PC-9 (cell line): ENCODE measurements around the gene POGK. TPM values are rescaled to one million over a fixed set of nuclear protein-coding genes. Genes with fewer than 3 reads are reported as not detected.
"Not testable (repeated sequence)": the region's sequence is repeated elsewhere in the genome, so short reads cannot be mapped to it uniquely, and the experiment has no call there.

Experiments used
- BruUV-seq: library from RNA; stranded (reverse); fragments of 400-500 nt; replicated peaks from 2 replicates; lab custom pipeline; 2021; lab: Mats Ljungman, UMichigan
- CTCF ChIA-PET: fragments of 300-600 bp; sonication (Branson Sonifier 250); formaldehyde crosslinking; loops from one replicate; lab custom pipeline; 2022; ENCODE audit warnings: antibody characterized with exemption; lab: Charles Lee
- POLR2A ChIA-PET: fragments of 300-600 bp; sonication (Branson Sonifier 250); formaldehyde crosslinking; loops from one replicate; lab custom pipeline; 2022; ENCODE audit warnings: antibody characterized with exemption; ENCODE audit not compliant: unreplicated experiment; lab: Charles Lee
- DNase-seq, 2 experiments: peaks; one replicate each; pipeline versions ENCODE4 v3.0.0 to v3.0.0-alpha.2; 2015 to 2022; ENCODE audit warnings: mixed read lengths in 1 of 2
- H2AFZ ChIP-seq: fragments of 200-600 bp; sonication (generic); 2 replicates; pipeline ENCODE4 v1.8.1; 2017; ENCODE audit warnings: antibody characterized with exemption
- H3F3A ChIP-seq: fragments of 200-600 bp; sonication (generic); 2 replicates; pipeline ENCODE4 v1.8.1; 2017; ENCODE audit warnings: antibody characterized with exemption, mild to moderate bottlenecking, low read depth; ENCODE audit not compliant: insufficient read depth
- H3K27ac ChIP-seq: fragments of 200-600 bp; sonication (generic); 2 replicates; pipeline ENCODE4 v1.6.1; 2016; ENCODE audit warnings: mixed run types
- H3K27me3 ChIP-seq: fragments of 200-600 bp; sonication (generic); 2 replicates; pipeline ENCODE4 v1.6.1; 2016; ENCODE audit warnings: low read depth, mixed run types; ENCODE audit not compliant: insufficient read depth
- H3K36me3 ChIP-seq: fragments of 200-600 bp; sonication (generic); 2 replicates; pipeline ENCODE4 v1.6.1; 2016; ENCODE audit warnings: low read depth, mixed run types
- H3K4me1 ChIP-seq: fragments of 200-600 bp; sonication (generic); replicated peaks from 2 replicates; pipeline ENCODE4 v1.6.1; 2016; ENCODE audit warnings: mixed run types; ENCODE audit not compliant: insufficient read depth
- H3K4me2 ChIP-seq: fragments of 200-600 bp; sonication (generic); 2 replicates; pipeline ENCODE4 v1.6.1; 2017; ENCODE audit warnings: mixed run types
- H3K4me3 ChIP-seq: fragments of 200-600 bp; sonication (generic); 2 replicates; pipeline ENCODE4 v1.6.1; 2016; ENCODE audit warnings: mixed run types
- H3K79me2 ChIP-seq: fragments of 200-600 bp; sonication (generic); 2 replicates; pipeline ENCODE4 v1.6.1; 2017; ENCODE audit warnings: low read depth, mixed run types
- H3K9me2 ChIP-seq: fragments of 200-600 bp; sonication (generic); 2 replicates; pipeline ENCODE4 v1.8.1; 2017; ENCODE audit warnings: mild to moderate bottlenecking; ENCODE audit not compliant: insufficient read depth
- H3K9me3 ChIP-seq: fragments of 200-600 bp; sonication (generic); 2 replicates; pipeline ENCODE4 v1.8.1; 2016; ENCODE audit warnings: low read depth; ENCODE audit not compliant: insufficient read depth
- H4K20me1 ChIP-seq: fragments of 200-600 bp; sonication (generic); 2 replicates; pipeline ENCODE4 v1.8.1; 2017; ENCODE audit not compliant: insufficient read depth
- CTCF ChIP-seq: fragments of 200-600 bp; sonication (generic); conservative IDR thresholded peaks from 2 replicates; pipeline ENCODE4 v1.6.1; 2017; ENCODE audit warnings: mixed run types, antibody characterized with exemption, mild to moderate bottlenecking, moderate library complexity
- EZH2 ChIP-seq: fragments of 200-600 bp; sonication (generic); IDR thresholded peaks from 2 replicates; pipeline ENCODE4 v1.8.0; 2017; ENCODE audit warnings: antibody characterized with exemption, low read depth
- intact Hi-C: fragments of 100-400 bp; cut with micrococcal nuclease; formaldehyde crosslinking; loops from one replicate; pipeline ENCODE4 v1.10.0; 2022; ENCODE audit not compliant: unreplicated experiment
- total RNA-seq: library from RNA; stranded (reverse); gene quantifications from 2 replicates; pipeline ENCODE4 v1.2.3, GENCODE V29; 2021

POGK gene
- total RNA-seq, 1 experiment from 2014 or later = 17.0 TPM

DNA sequence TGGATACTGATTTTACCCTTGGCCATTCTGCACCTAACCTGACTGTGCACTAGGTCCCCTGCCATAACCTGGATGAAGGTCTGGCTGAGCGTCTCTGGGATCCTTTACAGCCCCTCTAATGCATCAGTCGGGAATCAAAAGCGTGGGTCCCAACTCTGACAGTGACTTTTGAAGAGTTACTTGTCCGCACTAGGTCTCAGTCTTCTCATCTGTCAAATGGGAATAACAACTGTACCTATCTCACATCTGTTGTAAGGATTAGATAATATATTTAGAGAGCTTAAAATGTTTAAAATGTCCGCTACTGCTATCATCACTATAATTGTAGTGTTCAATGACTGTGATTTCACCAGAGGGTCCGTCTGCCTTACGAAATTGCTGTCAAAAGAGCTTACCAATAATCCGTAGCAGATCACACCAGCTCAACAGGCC lies 36.0 kb downstream of the POGK start:
- peak overlapping the region; percentile 87 for H3K4me3 ChIP-seq
- peaks cover 20% of the 10 kb centered on the region for H3K4me1 ChIP-seq
- no peaks in the 10 kb centered on the region for H3K9me3 ChIP-seq
- DNase-seq = no peak
- no peaks in the 10 kb centered on the region for H3K9me2 ChIP-seq
- ChIA-PET CTCF (interaction anchor here (0.5 to 0.9 kb wide), 2 partner anchors 182 to 385 kb away, joined by 3 to 6 read pairs; no protein-coding TSS in a partner anchor), POLR2A (no interaction called here)
- peak overlapping the region; percentile 82 for H3K4me2 ChIP-seq
- peak overlapping the region; percentile 76 for H3K27ac ChIP-seq
- intact Hi-C loops = loop anchor here (10.0 kb wide), 1 partner anchor 1241 kb away; the partner anchor contains the start of gene MGST3
- no peaks in the 10 kb centered on the region for H4K20me1 ChIP-seq
- peak overlapping the region; percentile 79 for H2AFZ ChIP-seq
- TF ChIP-seq CTCF (no peak), EZH2 (no peak)
- no peaks in the 10 kb centered on the region for H3K27me3 ChIP-seq
- peaks cover 49% of the 10 kb centered on the region for H3K79me2 ChIP-seq
- no peaks in the 10 kb centered on the region for H3K36me3 ChIP-seq
- no TSS peak for BruUV-seq
- 0 out of 2 replicates have a peak, but pooled peaks cover 5% of the 10 kb centered on the region for H3F3A ChIP-seq

DNA sequence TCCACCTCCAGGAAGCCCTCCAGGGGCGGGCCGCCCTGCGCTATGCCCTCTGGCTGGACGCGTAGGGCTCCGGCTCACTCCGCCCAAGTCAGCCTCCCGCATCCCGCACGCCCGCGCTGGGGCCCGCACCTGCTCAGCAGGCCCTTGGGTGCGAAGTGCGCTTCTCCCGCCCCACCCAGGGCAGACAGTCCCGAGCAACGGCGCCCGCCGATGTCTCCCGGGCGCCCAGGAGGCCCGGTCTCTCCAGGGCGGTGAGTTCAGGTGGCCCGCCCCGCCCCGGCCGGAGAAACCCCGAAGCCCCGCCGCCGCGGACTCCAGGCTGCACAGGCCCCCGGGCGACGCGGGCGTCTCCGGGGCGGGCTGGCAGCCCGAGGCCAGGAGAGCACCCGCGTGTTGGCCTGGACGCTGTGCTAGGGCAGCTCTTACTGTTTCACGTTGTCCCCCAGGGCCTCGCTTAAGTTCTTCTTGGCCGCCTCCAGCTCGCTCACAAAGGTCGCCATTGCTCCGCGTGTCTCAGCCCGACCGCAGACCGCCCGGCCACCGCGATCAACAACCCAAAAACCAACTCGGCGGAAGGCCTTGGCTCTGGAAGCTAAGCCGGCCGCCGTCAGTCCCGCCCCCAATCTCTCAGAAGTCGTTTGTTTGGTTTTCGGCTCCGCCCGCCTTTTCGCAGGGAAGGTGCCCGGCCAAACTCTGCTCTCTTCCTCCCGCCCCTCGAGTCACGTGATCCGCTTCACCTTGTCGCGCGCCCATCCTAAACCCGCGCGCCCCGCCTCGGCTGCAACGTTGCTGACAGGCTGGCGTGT lies 36.7 kb downstream of the POGK start, which contains the start of gene TADA1:
TSS of gene TADA1 (minus strand) at position 531 of the 806 bp plus-strand sequence. CDS start at position 500, 31 bp downstream.
- H3K4me2 ChIP-seq = peak within 1 kb of the TSS; percentile 87
- CTCF ChIA-PET = interaction anchor here (0.6 to 1.0 kb wide), 3 partner anchors 37 to 344 kb away, joined by 3 to 8 read pairs (median 3); partner anchors contain the start of genes POGK and POU2F1
- H3K4me3 ChIP-seq = peak within 1 kb of the TSS; percentile 87
- H3K27me3 ChIP-seq = no peaks in the 10 kb centered on the region
- POLR2A ChIA-PET = interaction anchor here (0.5 kb wide), 1 partner anchor 37 kb away, joined by 3 read pairs; the partner anchor contains the start of gene POGK
- no peaks in the 10 kb centered on the region for H3K36me3 ChIP-seq
- intact Hi-C loops = loop anchor here (1.0 to 10.0 kb wide), 4 partner anchors 30 to 1241 kb away; partner anchors contain the start of genes MGST3 and POGK
- H4K20me1 ChIP-seq = no peaks in the 10 kb centered on the region
- TF ChIP-seq CTCF (no peak), EZH2 (no peak)
- peak within 1 kb of the TSS; percentile 76 for H3K27ac ChIP-seq
- H3K4me1 ChIP-seq = peaks cover 20% of the 10 kb centered on the region
- BruUV-seq = no TSS peak
- H3F3A ChIP-seq = 0 out of 2 replicates have a peak, but pooled peaks cover 5% of the 10 kb centered on the region
- peak; percentile 91 to 96 for DNase-seq
- H2AFZ ChIP-seq = peak within 1 kb of the TSS; percentile 79
- no peaks in the 10 kb centered on the region for H3K9me2 ChIP-seq
- no peaks in the 10 kb centered on the region for H3K9me3 ChIP-seq
- peaks cover 43% of the 10 kb centered on the region for H3K79me2 ChIP-seq

GRCh38 chr1:166876540-166876838 lies 37.2 kb downstream of the POGK start:
- peak overlapping the region; percentile 87 for H3K4me2 ChIP-seq
- H3K27ac ChIP-seq = no peak overlapping the region
- DNase-seq = no peak
- peaks cover 20% of the 10 kb centered on the region for H3K4me1 ChIP-seq
- H4K20me1 ChIP-seq = no peaks in the 10 kb centered on the region
- intact Hi-C loops = loop anchor here (1.0 to 10.0 kb wide), 4 partner anchors 30 to 1242 kb away; partner anchors contain the start of genes MGST3 and POGK
- ChIA-PET CTCF (interaction anchor here (0.6 to 1.0 kb wide), 2 partner anchors 37 to 344 kb away, joined by 3 to 8 read pairs; partner anchors contain the start of genes POGK and POU2F1), POLR2A (interaction anchor here (0.5 kb wide), 1 partner anchor 37 kb away, joined by 3 read pairs; the partner anchor contains the start of gene POGK)
- TF ChIP-seq EZH2 (no peak), CTCF (peak; percentile 20; the same call in 1 of the 2 replicates)
- H3K9me3 ChIP-seq = no peaks in the 10 kb centered on the region
- peak overlapping the region; percentile 75; the same call in 1 of the 2 replicates for H2AFZ ChIP-seq
- H3K36me3 ChIP-seq = no peaks in the 10 kb centered on the region
- H3K9me2 ChIP-seq = no peaks in the 10 kb centered on the region
- H3F3A ChIP-seq = 0 out of 2 replicates have a peak, but pooled peaks cover 5% of the 10 kb centered on the region
- H3K27me3 ChIP-seq = no peaks in the 10 kb centered on the region
- H3K4me3 ChIP-seq = peak overlapping the region; percentile 61
- H3K79me2 ChIP-seq = peaks cover 38% of the 10 kb centered on the region
- no TSS peak for BruUV-seq

- H3K9me3 ChIP-seq, H3F3A ChIP-seq, H3K27me3 ChIP-seq, H3K27ac ChIP-seq, H2AFZ ChIP-seq, H4K20me1 ChIP-seq, H3K4me3 ChIP-seq, H3K4me2 ChIP-seq, DNase-seq, POLR2A ChIA-PET, H3K9me2 ChIP-seq, BruUV-seq, H3K36me3 ChIP-seq: not testable (repeated sequence)
- intact Hi-C loops = loop anchor here (10.0 kb wide), 1 partner anchor 1244 kb away; the partner anchor contains the start of gene MGST3
- CTCF ChIA-PET = interaction anchor here (0.6 kb wide), 1 partner anchor 96 kb away, joined by 3 read pairs; no protein-coding TSS in a partner anchor
- Histone ChIP-seq H3K4me1 (peaks cover 20% of the 10 kb centered on the region), H3K79me2 (peaks cover 23% of the 10 kb centered on the region)
Observed at GRCh38 chr1:166878173-166878917, 39.1 kb downstream of the POGK start.
